ENCODE measurements around the gene PGBD5.
"Not testable (repeated sequence)": the region's sequence is repeated elsewhere in the genome, so short reads cannot be mapped to it uniquely, and the experiment has no call there.

PGBD5 gene

GRCh38 chr1:230426246-230427093 lies at the start of gene PGBD5:
PGBD5 (minus strand) TSS chr1:230426332; CDS start chr1:230425928, 404 bp downstream.
- DNase-seq = peak; percentile 27

GRCh38 chr1:230474924-230475323 lies 48.8 kb upstream of the PGBD5 start:
- DNase-seq = not testable (repeated sequence)

DNA sequence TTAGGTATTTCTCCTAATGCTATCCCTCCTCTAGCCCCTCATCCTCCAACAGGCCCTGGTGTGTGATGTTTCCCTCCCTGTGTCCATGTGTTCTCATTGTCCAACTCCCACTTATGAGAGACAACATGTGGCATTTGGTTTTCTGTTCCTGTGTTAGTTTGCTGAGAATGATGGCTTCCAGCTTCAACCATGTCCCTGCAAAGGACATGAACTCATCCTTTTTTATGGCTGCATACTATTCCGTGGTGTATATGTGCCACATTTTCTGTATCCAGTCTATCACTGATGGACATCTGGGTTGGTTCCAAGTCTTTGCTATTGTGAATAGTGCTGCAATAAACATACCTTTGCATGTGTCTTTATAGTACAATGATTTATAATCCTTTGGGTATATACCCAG lies 44.6 kb upstream of the PGBD5 start:
- DNase-seq = not testable (repeated sequence)

DNA sequence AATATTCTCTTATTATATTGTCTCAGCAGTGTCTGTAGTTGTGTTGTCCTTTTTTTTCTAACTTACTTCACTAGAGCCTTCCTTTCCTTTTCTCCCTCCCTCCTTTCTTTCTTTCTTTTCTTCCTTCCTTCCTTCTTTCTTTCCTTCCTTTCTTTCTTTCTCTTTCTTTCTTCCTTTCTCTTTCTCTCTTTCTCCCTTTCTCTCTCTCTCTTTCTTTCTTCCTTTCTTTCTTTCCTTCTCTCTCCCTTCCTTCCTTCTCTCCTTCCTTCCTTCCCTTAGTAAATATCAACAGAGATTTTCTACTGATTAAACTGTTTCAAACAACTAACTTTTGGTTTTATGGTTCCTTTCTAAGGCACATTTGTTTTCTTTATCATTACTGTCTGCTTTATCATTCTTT lies 43.1 kb upstream of the PGBD5 start:
- DNase-seq = no peak

DNA sequence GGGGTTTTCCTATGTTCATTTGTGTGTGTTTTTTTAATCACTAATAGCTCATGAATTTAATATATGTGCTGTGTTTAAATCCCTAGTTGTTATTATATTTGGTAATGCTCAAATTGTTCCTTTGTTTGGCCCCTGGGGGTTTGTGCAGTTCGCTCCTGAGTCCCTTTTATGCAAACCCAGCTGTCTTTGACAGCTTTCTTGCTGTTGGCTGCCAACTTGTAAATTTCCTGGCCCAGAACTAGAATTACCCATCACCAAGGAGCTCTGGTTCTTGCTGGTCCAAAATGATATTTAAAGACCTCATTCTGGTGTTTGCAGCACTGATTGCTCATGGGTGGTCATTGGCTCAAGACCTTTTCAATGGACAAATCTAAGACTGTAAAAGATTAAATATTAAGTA lies 39.6 kb upstream of the PGBD5 start:
- no peak for DNase-seq

- DNase-seq = no peak
Observed at GRCh38 chr1:230464671-230465070, 38.5 kb upstream of the PGBD5 start.

- DNase-seq = no peak
Observed at GRCh38 chr1:230463760-230464159, 37.6 kb upstream of the PGBD5 start.

DNA sequence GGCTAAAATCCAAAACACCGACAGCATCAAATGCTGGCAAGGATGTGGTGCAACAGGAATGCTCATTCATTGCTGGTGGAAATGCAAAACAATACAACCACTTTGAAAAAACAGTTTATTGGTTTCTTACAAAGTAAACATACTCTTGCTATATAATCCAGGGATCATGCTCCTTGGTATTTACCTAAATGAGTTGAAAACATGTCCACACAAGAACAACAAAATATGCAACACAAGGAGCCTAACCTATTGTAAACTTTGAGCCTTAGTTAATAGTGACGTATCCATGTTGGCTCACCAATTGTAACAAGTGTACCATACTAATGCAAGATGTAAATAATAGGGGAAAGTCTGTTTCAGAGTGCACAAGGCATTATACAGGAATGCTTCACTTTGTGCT lies 37.2 kb upstream of the PGBD5 start:
- no peak for DNase-seq

DNA sequence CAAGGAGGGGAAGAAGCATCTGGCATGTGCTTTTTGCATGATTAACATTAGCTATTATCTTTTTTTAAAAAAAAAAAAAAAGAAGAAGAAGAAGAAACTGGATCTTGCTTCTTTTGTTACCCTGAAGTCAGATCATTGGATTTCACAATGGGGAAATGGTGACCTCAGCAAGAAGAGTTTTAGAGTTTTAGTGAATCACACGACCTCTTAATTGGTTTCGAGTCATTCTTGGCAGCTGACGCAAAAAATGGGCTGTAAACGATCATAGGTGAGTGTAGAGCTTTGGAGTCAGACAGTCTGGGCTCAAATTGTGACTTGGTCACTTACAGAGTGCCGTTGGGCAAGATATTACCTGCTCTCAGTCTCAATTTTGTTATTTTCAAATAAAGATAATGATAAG lies 33.3 kb upstream of the PGBD5 start:
- no peak for DNase-seq

GRCh38 chr1:230458509-230458908 lies 32.4 kb upstream of the PGBD5 start:
- DNase-seq = no peak

DNA sequence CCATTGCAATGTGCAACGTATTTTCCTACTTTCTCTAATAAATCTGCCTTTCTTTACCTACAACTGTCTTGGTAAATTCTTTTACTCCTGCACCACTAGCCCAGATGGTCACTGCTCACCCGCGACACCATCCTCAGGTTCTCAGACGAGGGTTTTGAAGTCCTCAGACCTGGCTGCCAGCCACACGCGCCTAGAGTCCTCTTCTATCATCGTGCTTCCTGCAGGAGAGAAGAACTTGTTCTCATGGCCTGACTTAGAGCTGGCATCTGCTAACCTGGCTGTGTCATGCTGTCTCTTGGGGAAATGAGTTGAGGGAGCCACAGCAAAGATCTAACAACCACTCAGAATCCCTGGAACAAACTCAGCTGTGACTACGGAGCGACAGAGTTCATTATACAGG lies 30.3 kb upstream of the PGBD5 start:
- DNase-seq = no peak

DNA sequence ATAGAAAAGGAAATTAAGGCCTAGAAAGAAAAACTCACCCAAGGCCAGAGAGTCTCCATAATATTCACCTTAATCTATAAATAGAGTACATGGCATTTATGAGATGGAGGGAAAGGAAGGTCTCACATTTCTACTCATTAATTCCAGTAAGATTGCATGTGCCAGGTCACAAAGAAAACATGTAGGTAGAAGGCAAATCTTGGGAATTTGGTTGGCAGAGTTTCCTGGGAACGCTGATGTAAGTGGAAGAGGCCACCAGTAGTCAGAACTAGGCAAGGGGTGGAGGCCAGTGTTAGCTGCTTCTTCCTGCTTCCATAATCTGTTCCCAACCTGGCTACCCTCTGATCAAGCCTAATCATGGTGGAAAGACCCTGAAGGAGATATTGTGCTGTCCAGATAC lies 29.2 kb upstream of the PGBD5 start:
- no peak for DNase-seq

DNA sequence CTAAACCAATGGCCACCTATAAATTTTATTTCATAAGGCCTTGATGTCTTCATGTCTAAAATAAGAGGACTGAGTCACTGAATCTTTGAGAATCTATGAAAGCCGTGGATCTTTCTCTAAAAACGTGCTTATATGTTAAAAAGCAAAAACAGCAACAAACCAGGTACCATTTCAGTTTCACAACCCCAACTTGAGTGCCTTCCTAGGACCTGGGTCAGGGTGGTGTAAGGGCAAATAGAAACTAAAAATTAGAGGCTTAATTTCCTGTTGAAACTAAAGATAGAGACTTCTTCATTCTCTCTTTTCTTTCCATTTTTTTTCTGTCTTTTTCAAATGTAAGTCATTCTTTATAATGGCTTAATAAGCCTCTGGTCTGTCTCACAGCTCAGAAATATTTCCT lies 27.2 kb upstream of the PGBD5 start:
- DNase-seq = no peak

DNA sequence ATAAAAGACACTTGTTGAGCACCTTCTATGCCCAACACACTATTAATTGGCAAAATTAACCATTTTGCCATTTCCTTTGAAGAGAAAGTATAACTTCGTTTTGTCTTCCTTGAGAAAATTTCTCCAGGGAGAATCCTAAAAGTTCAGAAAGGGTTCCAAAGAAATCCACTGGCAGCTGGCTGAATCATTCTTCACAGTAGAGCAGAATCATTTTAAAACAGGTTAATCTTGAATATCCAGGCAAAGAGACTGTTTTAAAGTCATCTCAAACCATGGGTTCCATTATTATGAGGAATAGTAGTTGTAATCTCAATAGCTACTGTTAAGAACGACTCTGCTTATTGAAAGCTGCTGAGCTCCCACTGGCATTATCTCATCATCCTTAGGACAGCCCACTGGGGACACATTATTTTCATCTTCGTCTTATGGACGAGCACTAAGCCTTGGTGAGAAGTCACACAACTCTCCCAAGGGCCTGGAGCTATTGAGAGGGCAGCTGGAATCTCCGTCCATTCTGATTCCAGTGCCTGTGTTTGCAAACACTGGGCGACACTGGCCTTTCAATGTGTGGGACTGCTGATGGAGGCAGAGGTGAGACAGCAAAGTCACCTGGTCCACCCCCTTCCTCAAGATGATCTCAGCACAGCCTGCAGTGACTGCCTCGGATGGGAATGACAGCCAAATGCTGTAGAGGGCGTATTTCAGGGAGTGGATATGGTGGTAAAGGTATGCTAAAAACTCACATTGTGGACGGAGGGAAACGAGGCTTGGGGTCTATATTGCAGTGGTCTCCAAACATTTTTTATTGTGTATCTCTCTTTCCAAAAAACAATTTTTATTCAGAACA lies 15.3 kb upstream of the PGBD5 start:
- DNase-seq = no peak

GRCh38 chr1:230435108-230435507 lies 9.0 kb upstream of the PGBD5 start:
- DNase-seq = no peak

- no peak for DNase-seq
Observed at GRCh38 chr1:230431527-230431926, 5.4 kb upstream of the PGBD5 start.

DNA sequence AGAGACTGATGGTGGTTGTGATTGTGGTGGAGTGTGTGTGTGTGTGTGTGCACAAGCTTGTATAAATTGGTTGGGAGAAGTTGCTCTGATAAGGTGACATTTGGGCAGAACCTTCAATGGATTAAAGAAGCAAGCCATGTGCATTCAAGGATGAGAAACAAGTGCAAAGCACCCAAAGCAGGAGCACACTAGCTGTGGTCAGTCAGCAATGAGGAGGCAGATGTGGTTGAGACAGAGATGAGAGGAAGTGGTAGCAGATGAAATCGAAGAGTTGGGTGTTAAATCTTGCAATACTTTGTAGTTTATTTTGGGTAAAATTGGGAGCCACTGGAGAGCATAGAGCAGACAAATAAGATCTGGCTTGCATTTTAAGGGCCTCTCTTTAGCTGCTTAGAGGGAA lies 4.4 kb upstream of the PGBD5 start:
- DNase-seq = no peak

GRCh38 chr1:230429067-230429735 lies 3.1 kb upstream of the PGBD5 start:
- DNase-seq = no peak

DNA sequence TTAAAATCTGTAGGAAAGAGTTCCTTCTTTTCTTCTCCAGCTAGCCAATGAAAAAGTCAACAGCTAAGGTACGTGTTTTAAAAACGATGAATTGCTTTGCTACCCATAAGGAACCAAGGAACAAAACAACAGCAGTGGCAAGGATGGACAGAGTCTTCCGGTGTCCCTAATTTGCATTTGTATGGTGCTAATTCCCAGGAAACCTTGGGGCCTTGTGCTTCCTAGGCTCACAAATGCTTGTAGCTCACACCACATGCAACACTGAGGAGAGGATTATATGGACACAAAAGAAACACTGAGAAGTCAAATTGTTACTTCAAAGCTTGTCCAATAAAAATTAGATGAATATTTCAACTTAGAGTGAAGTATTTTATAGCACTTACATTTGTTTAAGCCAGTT lies 1.8 kb upstream of the PGBD5 start:
- DNase-seq = no peak

- DNase-seq = no peak
Observed at GRCh38 chr1:230427094-230427876, 1.2 kb upstream of the PGBD5 start.

- no peak for DNase-seq
Observed at GRCh38 chr1:230425252-230426091, 660 bp downstream of the PGBD5 start.
